ENCODE data around the gene FAM110A.
A peak's percentile ranks its signal among the peaks of the same experiment; 100 is the strongest.
"Not testable (repeated sequence)": the region's sequence is repeated elsewhere in the genome, so short reads cannot be mapped to it uniquely, and the experiment has no call there.

FAM110A gene

DNA sequence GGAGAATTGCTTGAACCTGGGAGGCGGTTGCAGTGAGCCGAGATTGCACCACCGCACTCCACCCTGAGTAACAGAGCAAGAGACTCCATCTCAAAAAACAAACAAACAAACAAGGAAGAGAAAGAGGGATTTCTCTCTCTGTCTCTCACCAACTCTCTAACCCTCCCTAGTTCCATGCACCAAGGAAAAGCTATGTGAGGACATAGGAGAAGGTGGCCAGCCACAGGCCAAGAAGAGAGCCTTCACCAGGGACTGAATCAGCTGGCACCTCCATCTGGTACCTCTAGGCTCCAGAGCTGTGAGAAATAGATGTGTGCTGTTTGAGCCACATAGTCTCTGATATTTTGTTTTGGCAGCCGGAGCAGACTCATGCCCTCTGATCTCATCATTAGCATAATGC is 9.0 kb upstream of the FAM110A start:
- no peak for DNase-seq

DNA sequence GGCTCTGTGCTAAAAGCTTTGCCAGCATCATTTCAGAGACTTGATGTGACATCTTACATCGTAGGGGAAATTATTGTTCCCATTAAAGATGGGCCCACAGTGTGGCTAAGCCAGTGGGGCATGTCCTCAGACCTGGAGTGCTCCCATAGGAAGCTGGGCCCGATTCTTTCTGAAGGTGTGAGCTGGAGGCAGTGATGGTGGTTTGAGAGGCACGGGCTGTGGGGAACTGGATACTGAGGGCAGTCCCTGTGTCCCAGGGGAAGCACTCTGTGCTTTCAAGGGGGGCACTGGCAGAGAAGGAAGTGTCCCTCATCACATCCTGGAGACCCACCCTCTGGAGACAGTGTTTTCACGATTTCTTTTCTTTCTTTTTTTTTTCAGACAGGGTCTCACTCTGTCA is 8.6 kb upstream of the FAM110A start:
- no peak for DNase-seq

- no peak for DNase-seq
These were observed 7.6 kb upstream of the FAM110A start for GRCh38 chr20:825710-826421.

DNA sequence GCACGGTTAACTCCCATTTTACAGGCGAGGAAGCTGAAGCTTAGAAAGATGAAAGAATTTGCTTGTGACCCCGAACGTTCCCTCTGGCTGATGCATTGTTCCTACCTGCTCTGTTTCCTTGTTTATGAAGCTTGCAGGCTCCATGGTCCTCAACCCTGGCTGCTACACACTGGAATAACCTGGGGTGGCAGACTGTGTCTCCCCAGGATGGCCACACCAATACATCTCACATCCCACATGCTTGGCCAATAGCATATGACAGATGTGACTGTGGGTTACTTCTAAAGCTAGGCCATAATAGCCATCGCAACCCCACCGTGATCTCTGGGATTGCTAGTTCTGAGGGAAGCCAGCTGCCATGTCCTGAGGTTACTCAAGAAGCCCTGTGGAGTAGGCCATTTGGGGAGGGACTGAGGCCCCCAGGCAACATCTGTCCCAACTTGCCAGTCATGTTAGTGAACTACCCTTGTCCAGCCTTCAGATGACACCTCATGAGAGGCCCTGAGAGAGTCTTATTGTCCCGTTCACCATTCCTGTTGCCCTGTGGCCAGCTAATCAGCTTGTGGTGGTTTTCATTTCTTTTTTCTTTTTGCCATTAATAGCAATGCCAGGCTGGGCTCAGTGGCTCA is 6.7 kb upstream of the FAM110A start:
- DNase-seq: no peak

GRCh38 chr20:827981-828380 is 5.5 kb upstream of the FAM110A start:
- not testable (repeated sequence) for DNase-seq

GRCh38 chr20:828987-829386 is 4.5 kb upstream of the FAM110A start:
- no peak for DNase-seq

GRCh38 chr20:829551-829950 is 4.0 kb upstream of the FAM110A start:
- DNase-seq: no peak

DNA sequence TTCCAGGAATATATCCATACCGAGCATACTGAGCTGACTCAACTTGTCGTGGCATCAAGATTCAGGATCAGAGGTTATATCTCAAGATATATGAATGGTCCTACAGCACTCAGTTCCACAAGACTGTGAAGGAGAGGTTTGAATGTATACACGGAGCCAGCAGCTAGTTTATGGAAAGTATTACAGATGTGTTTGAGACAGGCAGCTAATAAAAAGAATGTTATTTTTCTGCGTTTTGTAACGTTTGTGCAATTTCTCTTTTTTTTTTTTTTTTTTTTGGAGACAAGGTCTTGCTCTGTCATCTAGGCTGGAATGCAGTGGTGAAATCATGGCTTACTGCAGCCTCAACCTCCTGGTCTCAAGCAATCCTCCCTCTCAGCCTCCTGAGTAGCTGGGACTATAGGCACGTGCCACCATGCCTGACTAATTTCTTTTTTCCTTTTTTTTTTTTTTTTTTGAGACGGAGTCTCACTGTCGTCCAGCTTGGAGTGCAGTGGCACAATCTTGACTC is 3.4 kb upstream of the FAM110A start:
- no peak for DNase-seq

GRCh38 chr20:831251-831650 is 2.3 kb upstream of the FAM110A start:
- no peak for DNase-seq

DNA sequence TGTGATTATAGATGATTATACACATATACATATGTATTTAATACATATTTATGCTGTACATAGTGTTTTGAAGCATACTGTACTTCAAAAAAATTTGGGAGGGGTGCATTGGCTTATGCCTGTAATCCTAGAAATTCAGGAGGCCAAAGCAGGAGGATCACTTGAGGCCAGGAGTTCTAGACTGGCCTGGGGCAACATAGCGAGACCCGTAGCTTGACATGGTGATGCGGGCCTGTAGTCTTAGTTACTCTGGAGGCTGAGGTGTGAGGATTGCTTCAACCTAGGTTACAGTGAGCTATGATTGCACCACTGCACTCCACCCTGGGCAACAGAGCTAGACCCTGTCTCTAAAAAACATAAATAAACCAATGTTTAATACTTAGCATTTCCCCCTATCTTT is 1.6 kb upstream of the FAM110A start:
- DNase-seq: no peak

DNA sequence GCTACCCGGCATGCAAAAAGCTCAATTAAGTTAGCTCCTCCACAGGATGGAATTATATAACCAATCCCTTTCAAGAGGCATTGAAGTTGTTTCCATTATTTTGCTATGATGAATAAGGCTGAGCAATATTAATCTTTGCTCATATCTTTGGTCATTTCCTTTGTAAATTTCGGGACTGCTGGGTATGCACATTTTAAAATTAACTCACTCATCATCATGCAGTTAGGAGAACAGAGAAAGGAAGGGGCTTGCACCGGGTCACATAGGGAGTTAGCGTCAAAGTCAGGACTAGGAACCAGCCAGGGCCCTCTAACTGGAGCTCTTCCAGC is 430 bp upstream of the FAM110A start:
- no peak for DNase-seq

DNA sequence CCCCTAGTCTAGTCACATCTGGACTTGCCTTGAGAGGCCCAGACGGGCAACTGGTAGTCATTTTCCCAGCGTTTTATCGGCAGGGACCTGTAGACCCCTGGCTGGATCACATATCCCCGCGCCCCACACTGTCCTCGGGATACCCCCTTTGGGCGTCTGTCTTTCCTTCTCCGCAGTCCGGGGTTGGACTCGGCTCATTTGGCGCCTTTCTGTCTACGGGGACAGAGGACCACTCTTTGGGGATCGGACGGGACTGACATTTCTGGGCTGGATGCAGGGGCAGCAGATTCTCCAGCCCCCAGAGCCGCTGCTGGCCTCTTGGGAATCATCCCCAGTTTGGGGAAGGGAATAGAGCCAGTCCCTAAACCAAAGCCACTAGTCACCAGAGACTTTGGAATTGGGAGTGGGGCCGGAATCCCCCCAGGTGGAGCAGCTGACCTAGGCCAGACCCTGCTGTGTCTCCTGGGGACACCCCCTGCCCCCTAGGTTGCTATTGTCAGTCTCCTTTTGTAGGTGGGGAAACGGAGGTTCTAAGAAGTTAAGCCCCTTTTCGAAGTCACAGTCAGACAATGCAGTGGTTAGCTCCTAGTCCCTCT is 734 bp downstream of the FAM110A start:
- DNase-seq: no peak

DNA sequence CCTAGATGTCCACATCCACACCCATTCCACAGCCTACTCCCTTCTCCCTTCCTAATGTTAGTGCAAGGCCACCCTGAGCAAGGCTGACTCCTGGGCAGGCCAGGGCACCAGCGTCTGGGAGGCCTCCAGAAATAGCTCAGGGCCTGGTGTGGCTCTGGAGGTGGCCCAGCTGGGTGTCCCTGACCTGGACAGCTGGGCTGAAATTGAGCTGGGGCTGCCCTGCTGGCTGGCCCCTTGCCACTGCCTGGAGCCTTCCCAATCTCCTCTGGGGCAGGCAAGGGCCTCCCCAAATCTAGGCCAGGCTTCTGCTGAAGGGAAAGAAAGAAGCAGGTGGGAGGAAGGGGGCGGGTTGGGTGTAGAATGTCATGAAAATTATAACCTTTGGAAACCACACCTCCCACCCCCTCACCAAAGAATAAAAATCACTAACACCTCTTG is 2.1 kb downstream of the FAM110A start:
- DNase-seq: no peak

DNA sequence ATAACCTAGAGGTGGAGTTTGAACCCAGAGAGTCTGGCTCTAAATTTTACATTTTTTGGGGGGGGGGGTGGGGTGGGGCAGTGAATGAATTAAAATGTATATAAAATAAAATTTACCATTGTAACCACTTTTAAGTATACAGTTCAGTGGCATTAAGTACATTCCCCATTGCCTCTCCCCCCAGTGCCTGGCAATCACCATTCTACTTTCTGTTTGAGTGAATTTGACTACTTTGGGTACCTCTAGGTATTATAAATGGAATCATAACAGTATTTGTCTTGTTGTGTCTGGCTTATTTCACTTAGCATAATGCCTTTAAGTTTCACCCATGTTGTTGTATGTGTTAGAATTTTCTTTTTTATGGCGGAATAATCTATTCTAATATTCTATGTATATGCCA is 2.7 kb downstream of the FAM110A start:
- DNase-seq: no peak

DNA sequence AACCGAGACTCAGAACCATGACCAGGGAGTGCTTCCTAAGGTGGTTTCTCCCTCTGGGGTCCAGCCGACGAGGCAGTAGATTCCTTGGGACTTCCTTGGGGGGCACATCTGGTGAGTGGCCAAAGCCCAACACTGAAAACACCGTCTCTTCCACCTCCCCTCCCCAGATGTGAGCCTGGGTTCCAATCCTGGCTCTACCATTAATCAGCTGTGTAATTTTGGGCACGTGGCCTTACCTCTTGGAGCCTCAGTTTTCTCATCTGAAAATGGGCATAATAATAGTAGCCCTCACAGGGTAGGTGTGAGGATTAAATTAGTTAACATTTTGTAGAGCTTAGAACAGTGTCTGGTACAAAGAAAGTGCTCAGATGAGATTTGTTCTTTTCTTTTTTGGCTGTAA is 5.5 kb downstream of the FAM110A start:
- DNase-seq: no peak

DNA sequence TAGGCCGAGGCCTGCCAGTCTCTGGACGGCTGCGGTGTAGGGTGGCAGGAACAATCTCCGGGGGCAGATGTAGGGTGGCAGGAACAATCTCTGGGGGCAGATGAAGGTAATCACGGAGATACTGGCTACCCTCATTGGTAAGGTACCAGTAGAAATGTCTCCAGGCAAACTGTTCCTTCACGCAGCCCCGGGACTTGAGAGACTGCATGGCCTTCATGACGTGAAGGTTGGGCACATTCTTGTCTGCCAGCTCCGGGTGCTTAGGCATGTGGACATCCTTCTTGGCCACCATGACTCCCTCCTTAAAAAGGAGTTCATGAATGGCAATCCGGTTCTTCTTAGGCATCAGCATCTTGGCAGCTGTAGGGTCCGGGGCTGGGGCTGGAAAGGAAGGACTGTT is 6.1 kb downstream of the FAM110A start:
- DNase-seq: no peak

GRCh38 chr20:840503-840857 is 7.0 kb downstream of the FAM110A start:
- DNase-seq: no peak

- no peak for DNase-seq
These were observed 7.5 kb downstream of the FAM110A start for GRCh38 chr20:840858-841567.

- DNase-seq: no peak
These were observed 8.3 kb downstream of the FAM110A start for GRCh38 chr20:841568-842546.

DNA sequence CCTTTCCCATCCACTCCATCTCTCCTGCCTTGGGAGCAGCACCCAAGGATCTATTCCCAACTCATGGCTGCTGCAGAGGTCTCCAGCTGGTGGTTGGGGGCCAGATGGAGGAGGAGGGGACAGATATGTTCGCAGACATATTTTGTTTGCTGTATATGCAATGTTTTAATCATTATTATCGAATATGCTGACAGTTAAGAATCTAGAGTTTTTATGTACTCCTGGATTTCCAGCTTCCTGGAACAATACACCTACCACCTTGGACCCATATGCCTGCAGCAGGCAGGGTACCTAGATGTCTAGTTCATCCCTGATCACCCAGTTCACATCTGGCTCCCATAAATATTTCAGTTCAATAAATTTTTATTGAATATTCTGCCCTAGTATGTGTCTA is 9.0 kb downstream of the FAM110A start:
- no peak for DNase-seq

DNA sequence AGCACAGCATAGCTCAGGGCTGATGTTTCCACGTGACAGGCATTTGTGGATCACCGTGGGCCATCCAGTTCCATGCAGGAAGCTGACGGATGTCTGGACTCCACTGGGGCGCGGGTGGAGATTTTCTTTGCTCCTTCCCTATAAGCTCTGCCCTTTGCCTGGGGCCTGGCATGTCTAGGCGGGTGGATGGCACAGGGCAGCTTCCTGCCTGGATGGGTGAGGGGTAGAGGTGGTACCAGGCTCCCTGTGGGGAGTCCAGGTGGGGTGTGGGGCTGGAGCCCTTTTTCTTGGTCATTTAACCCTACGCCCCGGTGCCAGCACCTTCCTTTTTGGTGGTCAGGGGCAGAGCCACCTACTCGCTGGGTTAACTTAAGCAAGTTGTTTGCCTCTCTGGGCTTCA is 10.4 kb downstream of the FAM110A start:
- DNase-seq: no peak

- peak in 1 of 2 experiments; percentile 21 for DNase-seq
These were observed 11.1 kb downstream of the FAM110A start for GRCh38 chr20:844473-845225.

Data from SW 1271 (cell line).